MCF 10A (cell line): Measurements from ENCODE around the gene WASF3. TPM values are rescaled to one million over a fixed set of nuclear protein-coding genes. Genes with fewer than 3 reads are reported as not detected.

Experiments
- BruUV-seq: library from RNA; stranded (reverse); fragments of 400-500 nt; replicated peaks from 2 replicates; lab custom pipeline; 2021; lab: Mats Ljungman, UMichigan
- CTCF ChIA-PET: fragments of 300-600 bp; sonication (Branson Sonifier 250); formaldehyde crosslinking; extraction: SDS; loops from one replicate; lab custom pipeline; 2021; ENCODE audit warnings: antibody characterized with exemption, inconsistent platforms; lab: Yijun Ruan, JAX
- POLR2A ChIA-PET: fragments of 300-600, 350-650 bp; sonication (Branson Sonifier 250); formaldehyde crosslinking; extraction: SDS; loops from one replicate; lab custom pipeline; 2020; ENCODE audit warnings: antibody characterized with exemption, inconsistent platforms; lab: Yijun Ruan, JAX
- DNase-seq: peaks from one replicate; pipeline ENCODE4 v3.0.0-alpha.2; 2018; ENCODE audit not compliant: unreplicated experiment
- H3K27ac Mint-ChIP-seq: one replicate; pipeline ENCODE4 v1.8.0; 2022; ENCODE audit warnings: mild to moderate bottlenecking, low read depth, mixed read lengths; ENCODE audit not compliant: unreplicated experiment
- H3K27me3 Mint-ChIP-seq: one replicate; pipeline ENCODE4 v1.8.0; 2022; ENCODE audit warnings: mixed read lengths; ENCODE audit not compliant: insufficient read depth, unreplicated experiment
- H3K36me3 Mint-ChIP-seq: one replicate; pipeline ENCODE4 v1.8.0; 2022; ENCODE audit warnings: mild to moderate bottlenecking, moderate library complexity, mixed read lengths; ENCODE audit not compliant: insufficient read depth, unreplicated experiment
- H3K4me1 Mint-ChIP-seq: one replicate; pipeline ENCODE4 v1.8.0; 2022; ENCODE audit warnings: mixed read lengths; ENCODE audit not compliant: insufficient read depth, unreplicated experiment
- H3K4me3 Mint-ChIP-seq: one replicate; pipeline ENCODE4 v1.8.0; 2022; ENCODE audit warnings: mild to moderate bottlenecking, moderate library complexity, mixed read lengths; ENCODE audit not compliant: unreplicated experiment
- H3K9me3 Mint-ChIP-seq: one replicate; pipeline ENCODE4 v1.8.0; 2022; ENCODE audit warnings: mixed read lengths; ENCODE audit not compliant: unreplicated experiment
- CTCF ChIP-seq: fragments of 200-600 bp; IDR thresholded peaks from one replicate; pipeline ENCODE4 v1.8.0; 2022; ENCODE audit warnings: antibody characterized with exemption, mild to moderate bottlenecking; ENCODE audit not compliant: unreplicated experiment
- intact Hi-C: fragments of 100-400 bp; cut with micrococcal nuclease; formaldehyde crosslinking; loops from 2 replicates; pipeline ENCODE4 v1.14.1; 2022
- total RNA-seq: library from RNA; stranded (reverse); gene quantifications from 2 replicates; pipeline ENCODE4 v1.2.3, GENCODE V29; 2022

WASF3 gene
- total RNA-seq, 1 experiment from 2014 or later: 24.0 TPM

DNA sequence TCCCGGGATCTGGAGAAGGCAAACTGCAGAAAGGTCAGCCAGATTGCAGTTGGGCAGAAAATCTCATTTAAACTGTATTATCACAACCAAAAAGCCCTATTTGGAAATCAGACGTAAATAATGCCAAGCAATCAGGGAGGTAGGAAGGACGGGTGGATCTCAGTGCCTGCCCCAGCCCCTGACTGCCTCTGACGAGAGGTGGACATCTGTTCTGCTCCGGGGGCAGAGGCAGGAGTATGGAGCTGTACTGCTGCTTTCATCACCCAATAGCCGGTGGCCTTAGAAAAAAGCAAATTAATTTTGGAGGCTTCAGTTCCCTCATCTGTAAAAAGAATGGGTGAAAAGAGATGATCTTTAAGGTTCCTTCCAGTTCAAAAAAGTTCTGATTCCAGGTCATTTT is 43.6 kb upstream of the WASF3 start:
- no peak overlapping the region for H3K4me3 Mint-ChIP-seq
- BruUV-seq: no TSS peak
- intact Hi-C loops: no loop called here
- H3K4me1 Mint-ChIP-seq: peaks cover 6% of the 10 kb centered on the region
- no peaks in the 10 kb centered on the region for H3K27me3 Mint-ChIP-seq
- CTCF ChIA-PET: no interaction called here
- peaks cover 7% of the 10 kb centered on the region for H3K9me3 Mint-ChIP-seq
- POLR2A ChIA-PET: interaction anchor here (0.7 kb wide), 1 partner anchor 355 kb away, joined by 3 read pairs; no protein-coding TSS in a partner anchor
- no peaks in the 10 kb centered on the region for H3K36me3 Mint-ChIP-seq
- no peak overlapping the region for H3K27ac Mint-ChIP-seq
- no peak for TF ChIP-seq CTCF
- DNase-seq: no peak

DNA sequence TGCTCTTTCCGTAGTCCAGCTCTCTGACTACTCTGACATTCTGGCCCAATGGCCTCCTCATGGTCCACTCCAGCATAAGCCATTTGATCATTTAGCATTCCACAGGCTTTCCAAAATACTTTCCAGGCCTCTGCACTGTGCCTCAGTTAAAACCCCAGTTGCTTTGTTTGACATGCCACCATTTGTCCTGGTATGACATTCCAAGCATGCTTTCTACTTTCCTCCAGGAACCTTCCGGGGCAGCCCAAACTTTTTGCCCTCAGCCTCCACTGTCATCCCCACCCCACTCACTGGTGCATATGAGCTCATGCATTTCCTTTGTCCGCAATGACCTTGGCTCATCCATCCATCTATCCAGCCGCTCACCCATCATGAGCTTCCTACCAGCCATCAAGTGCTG is 41.8 kb upstream of the WASF3 start:
- DNase-seq: no peak
- ChIA-PET CTCF (interaction anchor here (0.8 kb wide), 1 partner anchor 181 kb away, joined by 3 read pairs; no protein-coding TSS in a partner anchor), POLR2A (no interaction called here)
- Mint-ChIP-seq H3K27me3 (no peaks in the 10 kb centered on the region), H3K4me3 (no peak overlapping the region), H3K27ac (no peak overlapping the region), H3K9me3 (peaks cover 7% of the 10 kb centered on the region), H3K4me1 (no peaks in the 10 kb centered on the region), H3K36me3 (no peaks in the 10 kb centered on the region)
- no TSS peak for BruUV-seq
- TF ChIP-seq CTCF: no peak
- intact Hi-C loops: no loop called here

DNA sequence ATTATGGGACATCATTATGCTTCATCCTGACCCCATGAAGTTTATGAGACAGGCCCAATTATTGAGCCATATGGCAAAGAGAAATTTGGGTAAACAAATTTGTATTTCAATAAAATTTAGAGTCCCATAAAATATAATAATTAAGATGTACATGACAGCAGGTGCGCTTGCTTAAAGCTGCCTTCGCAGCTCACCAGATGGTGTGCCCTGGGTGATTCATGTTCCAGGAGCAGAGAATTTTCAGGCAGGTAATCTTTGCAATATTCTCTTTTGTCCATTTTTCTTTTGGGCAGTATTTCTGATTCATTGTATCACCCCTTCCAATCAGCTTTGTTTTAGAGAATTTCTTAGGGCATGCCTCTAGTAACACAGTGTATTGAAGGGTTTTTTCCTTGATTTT is 39.5 kb upstream of the WASF3 start:
- Mint-ChIP-seq H3K27ac (no peak overlapping the region), H3K9me3 (no peaks in the 10 kb centered on the region), H3K4me3 (no peak overlapping the region), H3K36me3 (no peaks in the 10 kb centered on the region), H3K27me3 (no peaks in the 10 kb centered on the region), H3K4me1 (no peaks in the 10 kb centered on the region)
- intact Hi-C loops: no loop called here
- DNase-seq: no peak
- no TSS peak for BruUV-seq
- ChIA-PET CTCF (interaction anchor here (0.6 to 1.1 kb wide), 6 partner anchors 11 to 333 kb away, joined by 3 to 5 read pairs (median 3); no protein-coding TSS in a partner anchor), POLR2A (interaction anchor here (0.7 to 0.9 kb wide), 2 partner anchors 17 to 118 kb away, joined by 3 to 5 read pairs; no protein-coding TSS in a partner anchor)
- no peak for TF ChIP-seq CTCF

DNA sequence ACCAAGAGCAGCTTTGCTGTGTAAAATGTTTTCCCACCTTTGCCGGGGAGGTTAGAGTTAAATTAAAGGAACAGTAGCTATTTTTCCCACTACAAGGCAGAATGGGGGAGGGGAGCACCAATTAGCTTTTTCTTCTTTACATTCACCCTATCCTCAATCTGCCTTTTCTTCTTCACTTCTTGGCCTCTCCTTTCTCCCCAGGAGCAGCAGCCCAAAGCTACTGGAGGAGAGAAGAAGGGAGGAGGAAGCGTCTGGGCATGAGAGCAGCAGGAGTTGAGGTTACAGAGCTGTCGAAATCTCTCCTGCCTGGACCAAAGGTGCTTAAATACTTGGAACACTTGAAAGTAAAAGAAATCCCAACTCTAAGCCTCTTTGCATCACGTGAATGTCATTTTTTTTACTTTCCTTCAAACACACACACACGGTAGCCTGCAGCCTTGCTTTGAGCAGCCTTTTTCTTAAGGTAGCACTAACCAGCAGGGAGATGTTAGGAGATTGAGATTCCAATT is 39.0 kb upstream of the WASF3 start:
- intact Hi-C loops: no loop called here
- Mint-ChIP-seq H3K9me3 (no peaks in the 10 kb centered on the region), H3K27ac (no peak overlapping the region), H3K4me3 (no peak overlapping the region), H3K27me3 (no peaks in the 10 kb centered on the region), H3K36me3 (no peaks in the 10 kb centered on the region), H3K4me1 (no peaks in the 10 kb centered on the region)
- ChIA-PET POLR2A (interaction anchor here (0.7 to 0.9 kb wide), 2 partner anchors 18 to 118 kb away, joined by 3 to 5 read pairs; no protein-coding TSS in a partner anchor), CTCF (interaction anchor here (0.6 to 1.1 kb wide), 6 partner anchors 11 to 334 kb away, joined by 3 to 5 read pairs (median 3); no protein-coding TSS in a partner anchor)
- BruUV-seq: no TSS peak
- TF ChIP-seq CTCF: no peak
- DNase-seq: no peak
